SK-N-SH (cell line): ENCODE results near the gene TTC39C. TPM values are rescaled to one million over a fixed set of nuclear protein-coding genes. Genes with fewer than 3 reads are reported as not detected.

Experiments used
- CTCF ChIA-PET: fragments of 300-600, 350-600 bp; formaldehyde crosslinking; extraction: SDS; loops from one replicate; lab custom pipeline; 2021; lab: Yijun Ruan, JAX
- POLR2A ChIA-PET: fragments of 350-600 bp; sonication (Branson Sonifier 250); formaldehyde crosslinking; extraction: SDS; loops from one replicate; lab custom pipeline; 2020; ENCODE audit warnings: antibody characterized with exemption, inconsistent platforms; lab: Yijun Ruan, JAX
- DNase-seq: peaks from one replicate; pipeline ENCODE4 v3.0.0; 2012
- H2AFZ ChIP-seq: fragments of 200-600 bp; sonication (generic); 2 replicates; pipeline ENCODE4 v1.8.1; 2016; ENCODE audit warnings: antibody characterized with exemption, mild to moderate bottlenecking, low read depth
- H3F3A ChIP-seq: fragments of 200-600 bp; sonication (generic); replicated peaks from 2 replicates; pipeline ENCODE3; 2016; ENCODE audit warnings: antibody characterized with exemption, mild to moderate bottlenecking; ENCODE audit not compliant: insufficient read depth
- H3K27ac ChIP-seq, 2 experiments: fragments of 200-500 bp in 1 of 2; fragments of 200-600 bp in 1 of 2; sonication (Bioruptor generic) in 1 of 2; sonication (generic), shearing (Covaris generic) in 1 of 2; 2 replicates each; pipeline versions ENCODE4 v1.5.1 to v1.6.1; 2014 to 2016; ENCODE audit warnings: low read depth in 2 of 2, inconsistent platforms in 1 of 2, low read length in 1 of 2, mild to moderate bottlenecking in 1 of 2, mixed read lengths in 1 of 2
- H3K27me3 ChIP-seq: fragments of 200-600 bp; sonication (generic), shearing (Covaris generic); 2 replicates; pipeline ENCODE4 v1.6.1; 2016; ENCODE audit warnings: mixed run types; ENCODE audit not compliant: insufficient read depth
- H3K36me3 ChIP-seq, 2 experiments: fragments of 200-500 bp in 1 of 2; fragments of 200-600 bp in 1 of 2; sonication (Bioruptor generic) in 1 of 2; sonication (generic) in 1 of 2; replicated peaks in 1 of 2; 2 replicates each; pipeline versions ENCODE3 to v1.5.1; 2014 to 2016; ENCODE audit warnings: low read length in 1 of 2, mild to moderate bottlenecking in 1 of 2; ENCODE audit not compliant: insufficient read depth in 2 of 2, control insufficient read depth in 1 of 2
- H3K4me1 ChIP-seq, 2 experiments: fragments of 200-500 bp in 1 of 2; fragments of 200-600 bp in 1 of 2; sonication (Bioruptor generic) in 1 of 2; sonication (generic), shearing (Covaris generic) in 1 of 2; 2 replicates each; pipeline versions ENCODE4 v1.5.1 to v1.6.1; 2014 to 2016; ENCODE audit warnings: low read depth in 1 of 2, low read length in 1 of 2, mixed run types in 1 of 2; ENCODE audit not compliant: insufficient read depth in 2 of 2, control insufficient read depth in 1 of 2
- H3K4me2 ChIP-seq: fragments of 200-600 bp; sonication (generic), shearing (Covaris generic); 2 replicates; pipeline ENCODE4 v1.6.1; 2017; ENCODE audit warnings: mixed run types
- H3K4me3 ChIP-seq, 2 experiments: fragments of 200-500 bp in 1 of 2; fragments of 200-600 bp in 1 of 2; sonication (Bioruptor generic) in 1 of 2; sonication (generic), shearing (Covaris generic) in 1 of 2; 2 replicates each; pipeline versions ENCODE4 v1.5.1 to v1.8.1; 2014 to 2016; ENCODE audit warnings: low read depth in 2 of 2, inconsistent platforms in 1 of 2, low read length in 1 of 2, mild to moderate bottlenecking in 1 of 2, mixed read lengths in 1 of 2, moderate library complexity in 1 of 2
- H3K79me2 ChIP-seq: fragments of 200-600 bp; sonication (generic); 2 replicates; pipeline ENCODE4 v1.8.1; 2017; ENCODE audit warnings: mild to moderate bottlenecking; ENCODE audit not compliant: insufficient read depth
- H3K9ac ChIP-seq: fragments of 200-600 bp; sonication (generic); 2 replicates; pipeline ENCODE4 v1.6.1; 2017; ENCODE audit warnings: mixed run types
- H3K9me2 ChIP-seq: fragments of 200-600 bp; sonication (generic); 2 replicates; pipeline ENCODE4 v1.6.1; 2017; ENCODE audit warnings: mixed run types
- H3K9me3 ChIP-seq: fragments of 200-600 bp; sonication (generic); 2 replicates; pipeline ENCODE4 v1.6.1; 2017; ENCODE audit warnings: mixed run types, mild to moderate bottlenecking, moderate library complexity
- H4K20me1 ChIP-seq: fragments of 200-600 bp; sonication (generic); 2 replicates; pipeline ENCODE4 v1.6.1; 2017; ENCODE audit warnings: mild to moderate bottlenecking, mixed run types; ENCODE audit not compliant: insufficient read depth
- EP300 ChIP-seq, 2 experiments: IDR thresholded peaks; 2 replicates each; pipeline versions ENCODE4 v1.4.0 to v1.6.1; 2012; ENCODE audit warnings: borderline replicate concordance in 1 of 2, low read depth in 1 of 2, low read length in 1 of 2
- FOXM1 ChIP-seq: IDR thresholded peaks from 2 replicates; pipeline ENCODE4 v1.4.0; 2012; ENCODE audit warnings: low read depth, mild to moderate bottlenecking
- GABPA ChIP-seq: IDR thresholded peaks from 2 replicates; pipeline ENCODE4 v1.4.0; 2012; ENCODE audit warnings: low read depth, mild to moderate bottlenecking
- GATA2 ChIP-seq: sonication (generic); formaldehyde crosslinking; IDR thresholded peaks from 2 replicates; pipeline ENCODE4 v1.5.0; 2020; ENCODE audit warnings: mild to moderate bottlenecking, missing genetic modification reagents
- NFIC ChIP-seq: IDR thresholded peaks from 2 replicates; pipeline ENCODE4 v1.4.0; 2012; ENCODE audit warnings: borderline replicate concordance
- NRF1 ChIP-seq: IDR thresholded peaks from 2 replicates; pipeline ENCODE4 v1.6.1; 2012; ENCODE audit warnings: low read depth, mild to moderate bottlenecking, low read length
- POLR2AphosphoS5 ChIP-seq: IDR thresholded peaks from 2 replicates; pipeline ENCODE4 v1.6.1; 2012; ENCODE audit warnings: low read depth, low read length
- RCOR1 ChIP-seq: fragments of 150-350 bp; IDR thresholded peaks from 2 replicates; pipeline ENCODE4 v1.6.1; 2017; ENCODE audit warnings: antibody characterized with exemption, low read length
- RXRA ChIP-seq: IDR thresholded peaks from 2 replicates; pipeline ENCODE4 v1.4.0; 2012; ENCODE audit warnings: low read depth, mild to moderate bottlenecking, borderline replicate concordance
- SIN3A ChIP-seq: IDR thresholded peaks from 2 replicates; pipeline ENCODE4 v1.6.1; 2012; ENCODE audit warnings: low read depth, mild to moderate bottlenecking, low read length, moderate library complexity, borderline replicate concordance
- TAF1 ChIP-seq: IDR thresholded peaks from 2 replicates; pipeline ENCODE4 v1.6.1; 2012; ENCODE audit warnings: low read depth, mild to moderate bottlenecking, low read length, moderate library complexity, borderline replicate concordance
- WGBS: methylation state at CpG from one replicate; pipeline ENCODE4 v1.1.6; 2017; ENCODE audit warnings: low lambda C conversion rate; 5-methylcytosine and 5-hydroxymethylcytosine counted together
- polyA plus RNA-seq, 3 experiments: library from polyadenylated mRNA; depleted of rRNA; stranded (reverse); fragments of >200 nt; gene quantifications; 2 replicates each; pipeline ENCODE4 v1.2.3, GENCODE V29; 2012
- TF ChIP-seq, protein P1 (sequence below): fragments of 200-600 bp; sonication (generic); IDR thresholded peaks from 2 replicates; pipeline ENCODE4 v1.6.1; 2017; ENCODE audit warnings: antibody characterized with exemption, mild to moderate bottlenecking, moderate library complexity
- TF ChIP-seq, protein P2 (sequence below): IDR thresholded peaks from 2 replicates; pipeline ENCODE4 v1.4.0; 2012; ENCODE audit warnings: low read depth, borderline replicate concordance
- TF ChIP-seq, protein P3 (sequence below): fragments of 150-350 bp; IDR thresholded peaks from 2 replicates; pipeline ENCODE4 v1.6.1; 2017; ENCODE audit warnings: antibody characterized with exemption, low read length, low read depth, borderline replicate concordance
- TF ChIP-seq, protein P4 (sequence below): IDR thresholded peaks from 2 replicates; pipeline ENCODE4 v1.6.1; 2012; ENCODE audit warnings: mild to moderate bottlenecking, low read depth, low read length, moderate library complexity

TTC39C gene
- polyA plus RNA-seq, 1 of the 3 experiments (the other 2 are of a cell fraction) = 8.6 TPM

DNA sequence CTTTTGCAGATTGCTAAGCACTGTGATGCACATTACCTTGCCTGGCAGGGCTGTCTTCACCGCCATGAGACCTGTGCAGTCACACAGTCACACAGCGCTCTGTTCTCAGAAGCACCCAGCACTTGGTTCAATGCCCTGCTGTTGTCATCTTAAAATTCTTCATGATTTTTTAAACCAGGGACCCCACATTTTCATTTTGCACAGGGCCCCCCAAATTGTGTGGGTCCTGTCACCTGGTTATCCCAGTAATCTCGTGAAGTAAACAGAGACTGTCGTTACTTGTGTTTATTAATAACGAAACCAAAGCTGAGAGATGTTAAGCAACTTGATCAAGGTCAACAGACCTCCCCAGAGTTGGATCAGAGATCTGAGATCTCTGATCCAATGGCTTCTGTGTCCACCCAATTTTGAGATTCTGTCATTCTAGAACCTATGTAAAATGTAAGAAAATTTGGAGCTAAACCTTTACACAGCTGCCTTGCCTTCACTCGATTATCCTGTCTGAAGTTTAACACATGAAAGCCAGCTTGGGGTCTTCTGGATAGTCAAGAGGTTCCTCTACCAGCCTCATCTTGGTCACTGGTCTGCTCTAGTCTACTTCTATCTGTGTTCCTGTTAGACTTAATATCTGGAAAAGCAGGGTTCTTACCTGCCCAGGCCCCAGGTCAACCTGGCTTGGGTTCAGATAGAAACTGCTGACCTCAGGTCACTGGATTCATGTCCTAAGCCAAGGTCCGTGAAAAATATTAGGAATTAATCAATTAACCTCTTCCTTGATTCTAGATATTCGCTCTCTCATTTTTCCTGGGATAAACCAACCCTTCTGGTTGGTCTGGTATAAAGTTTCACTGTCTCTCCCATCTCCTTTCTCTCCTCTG, 13.7 kb upstream of the TTC39C start:
- Histone ChIP-seq H3K36me3 (no peaks in the 10 kb centered on the region), H3K4me1 (0 out of 4 replicates have a peak, but pooled peaks cover 0 to 3% of the 10 kb centered on the region in 2 experiments), H3K9me2 (no peaks in the 10 kb centered on the region), H3K4me3 (no peak overlapping the region), H2AFZ (no peak overlapping the region), H3K79me2 (no peaks in the 10 kb centered on the region), H3K27ac (no peak overlapping the region), H3K4me2 (no peak overlapping the region), H3F3A (no peaks in the 10 kb centered on the region), H4K20me1 (no peaks in the 10 kb centered on the region), H3K9ac (no peak overlapping the region), H3K27me3 (no peaks in the 10 kb centered on the region), H3K9me3 (no peaks in the 10 kb centered on the region)
- TF ChIP-seq NRF1 (no peak), TAF1 (no peak), FOXM1 (no peak)
- TF ChIP-seq, protein P1, sequence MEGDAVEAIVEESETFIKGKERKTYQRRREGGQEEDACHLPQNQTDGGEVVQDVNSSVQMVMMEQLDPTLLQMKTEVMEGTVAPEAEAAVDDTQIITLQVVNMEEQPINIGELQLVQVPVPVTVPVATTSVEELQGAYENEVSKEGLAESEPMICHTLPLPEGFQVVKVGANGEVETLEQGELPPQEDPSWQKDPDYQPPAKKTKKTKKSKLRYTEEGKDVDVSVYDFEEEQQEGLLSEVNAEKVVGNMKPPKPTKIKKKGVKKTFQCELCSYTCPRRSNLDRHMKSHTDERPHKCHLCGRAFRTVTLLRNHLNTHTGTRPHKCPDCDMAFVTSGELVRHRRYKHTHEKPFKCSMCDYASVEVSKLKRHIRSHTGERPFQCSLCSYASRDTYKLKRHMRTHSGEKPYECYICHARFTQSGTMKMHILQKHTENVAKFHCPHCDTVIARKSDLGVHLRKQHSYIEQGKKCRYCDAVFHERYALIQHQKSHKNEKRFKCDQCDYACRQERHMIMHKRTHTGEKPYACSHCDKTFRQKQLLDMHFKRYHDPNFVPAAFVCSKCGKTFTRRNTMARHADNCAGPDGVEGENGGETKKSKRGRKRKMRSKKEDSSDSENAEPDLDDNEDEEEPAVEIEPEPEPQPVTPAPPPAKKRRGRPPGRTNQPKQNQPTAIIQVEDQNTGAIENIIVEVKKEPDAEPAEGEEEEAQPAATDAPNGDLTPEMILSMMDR = no peak
- 73% methylated on average over 8 of the region's 8 CpGs for WGBS
- POLR2A ChIA-PET = no interaction called here
- no peak for DNase-seq
- CTCF ChIA-PET = no interaction called here

DNA sequence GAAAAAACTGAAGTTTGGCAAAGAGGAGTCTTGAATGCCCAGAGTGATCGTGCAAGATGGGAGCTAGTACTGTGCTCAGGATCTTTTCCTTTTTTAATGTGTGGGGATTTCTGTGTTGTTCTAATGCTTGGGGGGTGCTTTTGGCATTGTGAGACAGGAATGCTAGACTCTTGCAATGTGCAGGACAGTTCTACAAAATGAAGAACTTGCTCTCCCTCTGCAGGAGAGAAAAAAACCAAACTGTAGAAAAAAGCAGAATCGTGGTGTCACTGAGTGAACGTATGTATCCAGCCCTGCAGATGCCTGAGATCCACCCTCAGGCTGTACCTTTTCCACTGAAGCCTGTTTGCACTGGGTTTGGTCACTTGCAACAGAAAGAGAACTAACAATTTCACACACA, 12.1 kb upstream of the TTC39C start:
- H3K9me3 ChIP-seq = no peaks in the 10 kb centered on the region
- H4K20me1 ChIP-seq = no peaks in the 10 kb centered on the region
- DNase-seq = no peak
- no peaks in the 10 kb centered on the region for H3K9me2 ChIP-seq
- ChIA-PET POLR2A (no interaction called here), CTCF (no interaction called here)
- no peaks in the 10 kb centered on the region for H3K36me3 ChIP-seq
- no peak overlapping the region for H3K4me2 ChIP-seq
- H3K4me3 ChIP-seq = no peak overlapping the region
- no peak overlapping the region for H2AFZ ChIP-seq
- no peak overlapping the region for H3K27ac ChIP-seq
- H3F3A ChIP-seq = no peaks in the 10 kb centered on the region
- WGBS = 80% methylated on average over 3 of the region's 3 CpGs
- 0 out of 4 replicates have a peak, but pooled peaks cover 0 to 3% of the 10 kb centered on the region in 2 experiments for H3K4me1 ChIP-seq
- H3K79me2 ChIP-seq = no peaks in the 10 kb centered on the region
- no peaks in the 10 kb centered on the region for H3K27me3 ChIP-seq
- TF ChIP-seq, protein P2, sequence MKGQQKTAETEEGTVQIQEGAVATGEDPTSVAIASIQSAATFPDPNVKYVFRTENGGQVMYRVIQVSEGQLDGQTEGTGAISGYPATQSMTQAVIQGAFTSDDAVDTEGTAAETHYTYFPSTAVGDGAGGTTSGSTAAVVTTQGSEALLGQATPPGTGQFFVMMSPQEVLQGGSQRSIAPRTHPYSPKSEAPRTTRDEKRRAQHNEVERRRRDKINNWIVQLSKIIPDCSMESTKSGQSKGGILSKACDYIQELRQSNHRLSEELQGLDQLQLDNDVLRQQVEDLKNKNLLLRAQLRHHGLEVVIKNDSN = no peak
- no peak for TF ChIP-seq GABPA
- no peak for TF ChIP-seq EP300 (IDR thresholded peaks at IDR 0.05; ENCODE audit: borderline replicate concordance in 1 of 2, low read depth in 1 of 2, low read length in 1 of 2)
- no peak for TF ChIP-seq NRF1
- no peak for TF ChIP-seq RCOR1
- TF ChIP-seq GATA2 (CRISPR knock-in tag) = no peak
- no peak for TF ChIP-seq POLR2AphosphoS5
- no peak for TF ChIP-seq SIN3A
- TF ChIP-seq NFIC = no peak
- no peak for TF ChIP-seq RXRA
- TF ChIP-seq, protein P3, sequence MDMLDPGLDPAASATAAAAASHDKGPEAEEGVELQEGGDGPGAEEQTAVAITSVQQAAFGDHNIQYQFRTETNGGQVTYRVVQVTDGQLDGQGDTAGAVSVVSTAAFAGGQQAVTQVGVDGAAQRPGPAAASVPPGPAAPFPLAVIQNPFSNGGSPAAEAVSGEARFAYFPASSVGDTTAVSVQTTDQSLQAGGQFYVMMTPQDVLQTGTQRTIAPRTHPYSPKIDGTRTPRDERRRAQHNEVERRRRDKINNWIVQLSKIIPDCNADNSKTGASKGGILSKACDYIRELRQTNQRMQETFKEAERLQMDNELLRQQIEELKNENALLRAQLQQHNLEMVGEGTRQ = no peak
- TF ChIP-seq, protein P4, sequence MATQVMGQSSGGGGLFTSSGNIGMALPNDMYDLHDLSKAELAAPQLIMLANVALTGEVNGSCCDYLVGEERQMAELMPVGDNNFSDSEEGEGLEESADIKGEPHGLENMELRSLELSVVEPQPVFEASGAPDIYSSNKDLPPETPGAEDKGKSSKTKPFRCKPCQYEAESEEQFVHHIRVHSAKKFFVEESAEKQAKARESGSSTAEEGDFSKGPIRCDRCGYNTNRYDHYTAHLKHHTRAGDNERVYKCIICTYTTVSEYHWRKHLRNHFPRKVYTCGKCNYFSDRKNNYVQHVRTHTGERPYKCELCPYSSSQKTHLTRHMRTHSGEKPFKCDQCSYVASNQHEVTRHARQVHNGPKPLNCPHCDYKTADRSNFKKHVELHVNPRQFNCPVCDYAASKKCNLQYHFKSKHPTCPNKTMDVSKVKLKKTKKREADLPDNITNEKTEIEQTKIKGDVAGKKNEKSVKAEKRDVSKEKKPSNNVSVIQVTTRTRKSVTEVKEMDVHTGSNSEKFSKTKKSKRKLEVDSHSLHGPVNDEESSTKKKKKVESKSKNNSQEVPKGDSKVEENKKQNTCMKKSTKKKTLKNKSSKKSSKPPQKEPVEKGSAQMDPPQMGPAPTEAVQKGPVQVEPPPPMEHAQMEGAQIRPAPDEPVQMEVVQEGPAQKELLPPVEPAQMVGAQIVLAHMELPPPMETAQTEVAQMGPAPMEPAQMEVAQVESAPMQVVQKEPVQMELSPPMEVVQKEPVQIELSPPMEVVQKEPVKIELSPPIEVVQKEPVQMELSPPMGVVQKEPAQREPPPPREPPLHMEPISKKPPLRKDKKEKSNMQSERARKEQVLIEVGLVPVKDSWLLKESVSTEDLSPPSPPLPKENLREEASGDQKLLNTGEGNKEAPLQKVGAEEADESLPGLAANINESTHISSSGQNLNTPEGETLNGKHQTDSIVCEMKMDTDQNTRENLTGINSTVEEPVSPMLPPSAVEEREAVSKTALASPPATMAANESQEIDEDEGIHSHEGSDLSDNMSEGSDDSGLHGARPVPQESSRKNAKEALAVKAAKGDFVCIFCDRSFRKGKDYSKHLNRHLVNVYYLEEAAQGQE = no peak
- H3K9ac ChIP-seq = no peak overlapping the region
